Lung (tissue), 12 donors: ENCODE measurements around the gene ARL14EPL. TPM values are rescaled to one million over a fixed set of nuclear protein-coding genes. Genes with fewer than 3 reads are reported as not detected.
"Not testable (repeated sequence)": the region's sequence is repeated elsewhere in the genome, so short reads cannot be mapped to it uniquely, and the experiment has no call there.

ENCODE experiments used
- ATAC-seq: fragments of 200-7000 bp; cut with Tn5 transposase; one replicate; pipeline ENCODE4 v1.9.1; 2020; ENCODE audit warnings: moderate number of reproducible peaks; ENCODE audit not compliant: insufficient read depth, low FRiP score
- DNase-seq, 3 donors: peaks; one replicate each; pipeline ENCODE4 v3.0.0-alpha.2; 2013 to 2017
- H3K27ac ChIP-seq, 2 donors: one replicate each; pipeline ENCODE4 v1.5.1; 2013; ENCODE audit warnings: mild to moderate bottlenecking in 2 of 2, moderate library complexity in 2 of 2, control low read depth in 1 of 2, inconsistent platforms in 1 of 2, low read depth in 1 of 2, low read length in 1 of 2
- H3K27me3 ChIP-seq, 3 donors: one replicate each; pipeline ENCODE4 v1.5.1; 2013; ENCODE audit warnings: low read length in 2 of 3; ENCODE audit not compliant: control insufficient read depth in 3 of 3, insufficient read depth in 3 of 3
- H3K36me3 ChIP-seq, 4 donors: one replicate each; pipeline ENCODE4 v1.5.1; 2013; ENCODE audit warnings: low read length in 4 of 4, mild to moderate bottlenecking in 1 of 4, moderate library complexity in 1 of 4; ENCODE audit not compliant: control insufficient read depth in 4 of 4, insufficient read depth in 4 of 4
- H3K4me1 ChIP-seq, 5 donors: one replicate each; pipeline ENCODE4 v1.5.1; 2013; ENCODE audit warnings: low read length in 5 of 5, mild to moderate bottlenecking in 2 of 5, moderate library complexity in 1 of 5; ENCODE audit not compliant: control insufficient read depth in 5 of 5, insufficient read depth in 5 of 5
- H3K4me3 ChIP-seq: one replicate; pipeline ENCODE4 v1.5.1; 2013; ENCODE audit warnings: mild to moderate bottlenecking, control low read depth, moderate library complexity
- H3K9ac ChIP-seq, 2 donors: one replicate each; pipeline ENCODE4 v1.5.1; 2013; ENCODE audit warnings: low read length in 2 of 2, control low read depth in 1 of 2; ENCODE audit not compliant: insufficient read depth in 1 of 2
- H3K9me3 ChIP-seq, 4 donors: one replicate each; pipeline ENCODE4 v1.5.1; 2013; ENCODE audit warnings: low read length in 3 of 4, mild to moderate bottlenecking in 1 of 4, moderate library complexity in 1 of 4; ENCODE audit not compliant: control insufficient read depth in 4 of 4, insufficient read depth in 3 of 4
- CTCF ChIP-seq: IDR thresholded peaks from 2 replicates; pipeline ENCODE4 v1.5.1; 2012; ENCODE audit warnings: mild to moderate bottlenecking; ENCODE audit errors: control extremely low read depth, extremely low read depth
- WGBS, 2 donors: extraction: QIAGEN DNeasy Blood & Tissue Kit; methylation state at CpG; one replicate each; pipeline ENCODE4 v1.1.7; 2013; 5-methylcytosine and 5-hydroxymethylcytosine counted together
- polyA plus RNA-seq, 2 donors: library from polyadenylated mRNA; stranded (reverse); fragments of 200-250 nt; gene quantifications; one replicate each; pipeline ENCODE4 v1.2.1, GENCODE V29; 2013
- total RNA-seq, 2 donors: library from RNA; depleted of rRNA in 1 of 2; stranded (reverse); fragments of >200 nt in 1 of 2; gene quantifications; one replicate each; pipeline ENCODE4 v1.2.1, GENCODE V29; 2014 to 2021
- donor health status: control.
- donor health status: control.
- donor health status: Bipolar disorder and iron deficiency.
- donor health status: healthy.
- donor health status: DM: yes; HTN: yes; CAD: no.

Gene ARL14EPL
- total and polyA plus RNA-seq, 4 donors = 0.10 TPM; not detected in 3

GRCh38 chr5:116084871-116085715 is 52.8 kb downstream of the ARL14EPL start, which contains the start of gene COMMD10:
COMMD10 (plus strand) TSS chr5:116085025.
- 1% methylated on average over 62 to 65 of the region's 65 CpGs for WGBS, 2 donors
- peak; percentile 87 for ATAC-seq

GRCh38 chr5:116086309-116086708 is 54.0 kb downstream of the ARL14EPL start:
- not testable (repeated sequence) for DNase-seq, H3K9me3 ChIP-seq, ATAC-seq, H3K9ac ChIP-seq, H3K27ac ChIP-seq, H3K4me3 ChIP-seq, H3K27me3 ChIP-seq
- H3K4me1 ChIP-seq = peaks cover 5 to 26% (median 7%) of the 10 kb centered on the region in 5 donors
- H3K36me3 ChIP-seq = peaks cover 0 to 10% (median 6%) of the 10 kb centered on the region in 4 donors
- 97 to 98% methylated on average over 11 of the region's 11 CpGs for WGBS, 2 donors

More at GRCh38 chr5:116084871-116085715, 52.8 kb downstream of the ARL14EPL start, which contains the start of gene COMMD10:
- peak within 1 kb of the TSS; percentile 94 for H3K4me3 ChIP-seq
- peaks cover 0 to 10% (median 6%) of the 10 kb centered on the region in 4 donors for H3K36me3 ChIP-seq
- H3K27me3 ChIP-seq = no peaks in the 10 kb centered on the region
- peaks cover 5 to 24% (median 7%) of the 10 kb centered on the region in 5 donors for H3K4me1 ChIP-seq
- DNase-seq = peak; percentile 83 to 93 (median 89)
- peak within 1 kb of the TSS; percentile 98 to 100 for H3K27ac ChIP-seq
- no peaks in the 10 kb centered on the region for H3K9me3 ChIP-seq
- no peak for TF ChIP-seq CTCF
- H3K9ac ChIP-seq = peak within 1 kb of the TSS; percentile 33 to 63

- Histone ChIP-seq H3K27ac (no peak overlapping the region), H3K4me3 (no peak overlapping the region), H3K9me3 (no peaks in the 10 kb centered on the region), H3K9ac (no peak overlapping the region), H3K36me3 (peaks cover 1 to 15% (median 11%) of the 10 kb centered on the region in 4 donors), H3K27me3 (no peaks in the 10 kb centered on the region), H3K4me1 (peaks cover 5 to 26% (median 7%) of the 10 kb centered on the region in 5 donors)
- ATAC-seq = no peak
- TF ChIP-seq CTCF = no peak
- DNase-seq = no peak
Measured at GRCh38 chr5:116088062-116088461, 55.8 kb downstream of the ARL14EPL start.

- H3K36me3 ChIP-seq = peaks cover 5 to 23% (median 15%) of the 10 kb centered on the region in 4 donors
- WGBS, 2 donors = 91 to 93% methylated on average over 3 of the region's 3 CpGs
- H3K9ac ChIP-seq = no peak overlapping the region
- TF ChIP-seq CTCF = no peak
- no peak overlapping the region for H3K4me3 ChIP-seq
- H3K27ac ChIP-seq = no peak overlapping the region
- H3K27me3 ChIP-seq = no peaks in the 10 kb centered on the region
- no peaks in the 10 kb centered on the region for H3K9me3 ChIP-seq
- ATAC-seq (no peak), DNase-seq (no peak)
- peaks cover 0 to 26% (median 5%) of the 10 kb centered on the region in 5 donors for H3K4me1 ChIP-seq
Measured at GRCh38 chr5:116090302-116090701, 58.0 kb downstream of the ARL14EPL start.
